ELR (cell line): ENCODE data around the gene OPRD1.

Experiments used
- DNase-seq: peaks from one replicate; pipeline ENCODE4 v3.0.0-alpha.2; 2015; ENCODE audit warnings: low read depth

OPRD1 gene

DNA sequence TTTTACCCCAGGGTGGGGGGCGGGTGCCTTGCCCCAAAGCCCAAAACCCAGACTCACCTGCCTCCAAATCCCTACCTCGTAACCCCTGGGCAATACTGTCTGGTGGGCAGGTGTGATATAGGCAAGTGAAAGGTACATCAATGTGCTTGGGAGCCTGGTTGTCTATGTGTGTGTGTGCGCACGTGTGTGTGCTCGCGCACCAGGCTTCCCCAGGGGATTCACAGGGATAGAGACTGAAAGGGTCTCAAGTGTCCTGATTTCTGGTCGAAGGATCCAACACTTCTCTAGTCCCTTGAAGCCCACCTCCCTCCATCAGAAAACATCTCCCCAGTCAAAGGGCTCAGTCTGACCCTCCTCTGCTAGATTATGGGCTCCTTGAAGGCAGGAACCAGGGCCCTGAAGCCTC lies 73.5 kb downstream of the OPRD1 start:
- no peak for DNase-seq

DNA sequence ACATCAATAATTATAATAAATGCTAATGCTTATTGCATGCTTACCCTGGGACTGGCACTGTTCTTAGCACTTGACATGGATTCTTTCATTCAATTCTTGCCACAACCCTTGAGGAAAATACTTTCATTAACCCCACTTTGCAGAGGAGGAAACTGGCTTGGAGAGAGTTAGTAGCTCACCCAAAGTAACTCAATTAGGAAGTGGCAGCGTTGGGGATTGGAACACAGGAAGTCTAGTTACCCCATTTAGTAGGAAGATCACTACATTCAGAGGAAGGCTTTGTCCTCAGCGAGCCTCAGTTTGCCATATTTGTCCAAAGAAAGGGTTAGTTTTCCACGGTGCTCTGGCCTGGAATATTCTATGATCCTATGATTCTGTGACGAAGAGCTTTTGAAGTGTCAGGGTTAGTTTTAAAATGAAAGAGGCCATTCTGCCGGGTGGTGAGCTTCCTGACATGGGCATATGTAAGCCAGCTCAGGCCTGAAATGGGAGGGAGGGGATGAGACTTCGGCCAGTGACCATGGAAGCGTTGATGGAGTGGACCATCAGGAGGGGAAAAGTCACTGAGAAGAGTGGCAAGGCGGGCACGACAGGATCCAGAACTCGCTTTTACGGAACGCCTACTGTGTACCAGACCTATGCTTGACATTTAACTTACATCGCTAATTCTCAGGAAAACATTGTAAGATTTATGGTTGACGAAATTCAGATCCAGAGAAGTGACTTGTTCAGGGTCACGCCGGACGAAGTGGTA lies 74.2 kb downstream of the OPRD1 start:
- no peak for DNase-seq

DNA sequence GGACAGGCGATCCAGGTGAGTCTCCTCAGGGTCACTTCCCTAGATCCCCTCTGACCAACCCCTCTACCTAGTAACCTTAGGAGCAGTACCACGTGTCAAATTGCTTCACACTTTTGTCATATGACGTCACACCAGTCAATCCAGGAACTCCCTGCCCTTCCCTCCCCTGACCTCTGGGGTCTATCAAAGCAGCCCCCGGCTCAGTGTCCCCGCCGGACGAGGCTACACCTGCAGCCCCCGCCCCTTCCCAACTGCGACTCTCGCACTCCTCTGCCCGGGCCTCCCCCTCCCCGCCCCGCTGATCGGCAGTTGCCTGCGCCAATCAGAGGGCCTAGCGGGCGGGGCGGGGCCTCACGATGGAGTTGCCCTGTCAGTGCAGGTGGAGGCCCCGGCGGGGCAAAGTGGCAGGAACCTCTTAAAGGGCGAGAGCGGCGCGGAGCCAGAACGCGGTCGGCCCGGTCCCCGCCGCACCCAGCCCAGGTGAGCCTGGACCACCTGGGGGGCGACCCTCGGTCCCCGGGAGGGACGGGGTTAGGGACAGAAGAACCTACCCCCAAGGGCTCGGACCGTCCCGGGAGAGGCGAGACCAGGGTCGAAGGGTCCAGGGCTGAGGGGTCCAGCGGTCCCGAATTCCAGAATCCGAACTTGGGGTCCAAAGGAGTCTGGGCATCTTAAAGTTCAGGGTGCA lies 74.9 kb downstream of the OPRD1 start:
- DNase-seq = peak; percentile 71

DNA sequence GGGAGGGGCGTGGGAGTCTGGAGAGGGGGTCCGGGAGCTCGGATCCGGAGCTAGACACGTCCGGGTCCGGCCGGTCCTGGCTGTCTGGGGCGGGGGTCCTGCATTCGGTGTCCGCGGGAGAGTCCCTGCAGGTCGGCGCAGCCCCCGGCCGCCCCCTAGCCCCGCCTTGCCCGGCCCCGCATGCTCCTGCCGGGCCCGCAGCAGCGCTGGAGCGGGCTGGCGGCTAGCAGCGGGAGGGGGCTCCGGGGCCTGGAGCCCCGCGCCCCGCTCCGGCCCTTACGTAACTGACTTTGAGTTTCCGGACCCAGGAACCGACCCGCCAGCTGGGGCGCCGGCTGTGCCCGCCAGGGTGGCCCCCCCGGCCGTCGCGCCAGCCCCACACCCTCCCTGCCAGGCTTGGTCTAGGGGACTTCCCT lies 75.5 kb downstream of the OPRD1 start:
- DNase-seq = no peak

DNA sequence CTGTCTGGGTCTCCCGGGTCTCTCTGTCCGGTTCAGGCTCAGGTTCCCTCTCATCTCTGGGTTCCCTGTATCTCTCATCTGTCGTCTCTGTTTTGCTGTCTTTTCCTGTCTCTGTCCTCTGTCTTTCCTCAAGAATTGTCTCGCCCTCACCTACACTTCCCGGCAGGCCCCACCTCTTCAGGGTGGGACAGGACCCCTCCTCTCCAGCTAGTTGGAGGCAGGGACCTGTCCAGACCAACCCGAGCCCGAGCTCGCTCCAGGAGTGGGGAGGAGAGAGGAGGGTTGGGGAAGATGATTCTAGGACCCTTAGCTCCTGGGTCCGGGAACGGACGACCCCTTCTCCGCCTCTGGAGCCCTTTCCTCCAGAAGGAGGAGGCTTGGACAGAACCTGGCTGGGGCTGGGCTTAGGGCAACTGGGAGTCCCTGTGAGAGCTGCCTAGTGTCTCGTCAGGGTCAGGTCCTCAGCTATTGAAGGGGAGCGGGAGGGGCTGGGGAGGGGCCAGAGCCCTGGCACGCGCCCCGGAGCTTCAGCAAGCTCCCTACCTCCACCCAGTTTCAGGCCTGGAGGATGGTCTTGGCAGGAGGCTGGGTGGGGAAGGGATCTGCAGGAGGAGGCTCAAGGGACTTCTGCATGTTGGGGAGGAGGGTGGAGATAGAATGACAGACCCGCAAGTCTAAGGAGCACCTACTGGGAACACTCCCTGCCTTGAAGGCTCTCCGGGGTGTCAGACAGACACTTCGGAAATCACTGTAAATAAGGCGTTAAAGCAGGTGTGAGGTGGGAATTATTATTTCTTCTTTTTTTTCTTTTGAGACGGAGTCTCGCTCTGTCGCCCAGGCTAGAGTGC lies 76.1 kb downstream of the OPRD1 start:
- DNase-seq = no peak

DNA sequence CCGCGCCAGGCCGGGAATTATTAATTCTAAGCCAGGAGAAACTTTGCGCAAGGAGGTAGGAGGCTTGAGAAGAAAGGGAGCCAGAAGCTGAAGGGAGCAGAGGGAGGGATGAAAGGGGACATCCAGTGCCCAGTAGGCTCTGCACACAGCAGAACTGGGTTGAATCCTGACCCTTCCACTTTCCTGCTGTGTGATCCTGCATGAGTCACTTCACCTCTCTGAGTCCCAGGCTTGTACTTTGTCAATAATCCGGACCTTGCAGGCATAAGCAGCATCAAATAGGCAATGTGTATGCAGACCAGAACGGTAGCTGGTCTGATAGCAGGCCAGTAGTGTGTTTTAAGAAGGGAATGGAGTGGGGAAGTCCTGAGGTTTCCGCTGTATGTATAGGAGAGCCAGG lies 76.9 kb downstream of the OPRD1 start:
- no peak for DNase-seq

DNA sequence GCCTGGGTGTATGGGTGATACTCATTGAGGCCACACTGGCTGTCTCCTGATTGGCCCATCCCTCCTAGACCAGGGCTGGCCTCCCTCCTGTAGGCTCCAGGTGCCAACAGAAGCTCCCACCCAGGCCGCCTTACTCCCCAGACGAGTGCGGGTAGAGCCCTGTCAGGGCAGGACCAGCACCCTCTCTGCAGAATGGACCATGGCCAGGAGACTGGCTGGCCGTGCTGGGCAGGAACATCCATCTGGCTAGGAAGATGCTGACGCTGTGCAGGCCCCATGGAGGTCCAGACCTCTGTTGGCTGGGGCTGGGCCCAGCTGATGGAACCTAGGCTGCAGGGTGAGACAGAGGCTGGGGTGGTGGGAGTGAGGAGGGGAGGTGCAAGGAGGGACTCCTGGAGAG lies 77.4 kb downstream of the OPRD1 start:
- DNase-seq = no peak

DNA sequence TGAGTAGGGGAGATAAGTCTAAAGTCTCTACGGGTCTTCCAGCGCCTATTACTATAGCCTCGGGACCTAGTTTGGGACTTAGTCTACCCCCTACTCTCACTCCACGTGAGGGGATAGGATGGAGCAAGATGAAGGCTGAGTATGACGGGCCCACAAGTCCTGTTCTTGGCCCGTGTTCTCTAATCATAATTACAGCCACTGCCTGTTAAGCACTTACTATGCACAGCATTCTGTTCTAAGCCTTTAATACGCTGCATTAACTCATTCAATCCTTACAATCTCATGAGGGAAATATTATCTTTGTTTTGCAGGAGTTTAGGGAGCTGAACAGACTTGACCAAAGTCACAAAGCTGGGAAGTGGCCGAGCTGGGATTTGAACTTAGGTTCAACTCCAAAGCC lies 78.5 kb downstream of the OPRD1 start:
- DNase-seq = no peak

DNA sequence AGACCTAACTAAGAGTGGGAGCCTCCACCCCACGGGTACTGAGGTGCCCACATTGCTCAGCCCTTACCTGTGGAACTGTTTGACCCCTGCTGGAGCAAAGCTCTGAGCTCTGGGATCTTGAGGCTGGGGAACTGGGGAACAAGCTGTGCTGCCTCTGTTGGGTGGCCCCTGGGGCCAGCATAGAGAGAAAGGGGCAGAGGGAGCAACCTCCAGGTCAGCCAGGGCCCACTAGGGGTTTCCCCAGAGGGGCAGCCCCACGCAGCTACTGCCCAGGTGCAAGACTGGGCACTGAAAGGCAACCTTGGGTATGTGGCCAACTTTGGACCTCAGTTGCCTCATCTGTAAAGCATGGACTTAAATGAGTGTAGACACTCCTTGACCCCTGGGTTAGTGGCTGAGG lies 78.9 kb downstream of the OPRD1 start:
- no peak for DNase-seq

DNA sequence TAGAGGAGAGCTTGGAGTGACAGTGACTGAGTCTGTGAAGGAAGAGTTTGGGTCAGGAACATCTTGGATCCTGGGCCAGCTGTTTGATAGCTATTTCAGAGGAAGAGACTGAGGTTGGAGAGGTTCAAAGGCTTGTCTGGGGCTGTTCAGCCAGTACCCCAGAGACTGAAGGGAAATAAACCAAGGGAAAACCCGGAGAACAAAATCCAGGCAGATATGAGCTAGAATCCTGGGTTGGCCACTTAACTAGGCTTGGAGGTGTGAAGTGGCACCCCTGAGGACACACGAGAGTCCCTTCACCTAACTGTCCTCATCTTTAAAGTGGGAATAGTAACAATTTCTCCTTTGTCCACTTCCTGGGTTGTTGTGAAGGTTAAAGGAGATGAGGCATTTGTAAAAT lies 79.3 kb downstream of the OPRD1 start:
- no peak for DNase-seq

DNA sequence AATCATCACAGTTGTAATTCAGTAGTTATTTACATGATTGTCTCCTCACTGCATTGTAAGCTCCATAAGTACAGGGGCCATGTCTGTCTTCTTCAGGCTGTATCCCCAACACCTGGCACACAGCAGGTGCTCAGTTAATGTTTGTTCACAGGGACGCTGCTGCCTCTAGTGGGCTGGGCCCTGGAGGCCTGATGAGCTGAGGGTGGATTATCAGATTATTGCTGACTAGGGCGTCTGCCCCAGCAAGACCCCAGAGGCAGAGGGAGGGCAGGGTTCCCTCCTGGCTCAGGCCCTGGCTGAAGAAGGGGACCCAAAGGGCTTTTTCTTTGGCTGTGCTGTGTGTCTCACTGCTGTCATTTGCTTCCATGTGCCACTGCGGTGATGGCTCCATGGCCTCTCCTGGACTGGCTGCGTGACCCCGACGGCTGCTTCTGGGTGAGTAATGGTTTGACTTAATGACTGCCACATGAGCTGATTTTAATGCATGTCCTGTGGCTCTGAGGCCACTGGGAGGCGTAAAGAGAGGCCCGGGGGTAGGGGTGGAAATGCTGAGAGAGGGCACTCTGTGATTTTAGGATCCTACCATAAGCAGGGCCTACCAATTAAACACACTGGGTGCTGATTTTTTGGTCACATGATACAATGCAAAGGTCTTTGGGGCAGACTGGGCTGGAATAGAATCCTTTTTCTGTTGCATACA lies 81.6 kb downstream of the OPRD1 start:
- DNase-seq = peak; percentile 64

DNA sequence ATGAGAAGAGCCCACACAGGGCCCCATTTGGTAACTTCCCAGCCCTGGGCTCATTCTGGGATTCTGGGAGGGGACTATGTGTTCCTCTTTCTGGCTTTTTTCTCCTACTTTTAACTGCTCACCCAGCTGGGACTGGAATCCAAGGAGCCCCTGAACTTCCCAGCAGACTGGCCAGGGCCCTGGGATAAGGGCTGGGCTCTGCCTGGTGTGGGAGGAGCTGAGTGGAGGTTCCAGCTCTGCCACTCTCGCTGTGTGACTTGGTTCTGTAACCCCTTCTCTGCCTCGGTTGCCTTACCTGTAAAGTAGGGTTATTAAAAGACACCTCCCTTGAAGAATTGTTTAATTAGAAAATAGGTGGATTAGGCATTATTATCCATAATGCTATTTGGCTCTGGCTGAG lies 82.8 kb downstream of the OPRD1 start:
- DNase-seq = no peak

DNA sequence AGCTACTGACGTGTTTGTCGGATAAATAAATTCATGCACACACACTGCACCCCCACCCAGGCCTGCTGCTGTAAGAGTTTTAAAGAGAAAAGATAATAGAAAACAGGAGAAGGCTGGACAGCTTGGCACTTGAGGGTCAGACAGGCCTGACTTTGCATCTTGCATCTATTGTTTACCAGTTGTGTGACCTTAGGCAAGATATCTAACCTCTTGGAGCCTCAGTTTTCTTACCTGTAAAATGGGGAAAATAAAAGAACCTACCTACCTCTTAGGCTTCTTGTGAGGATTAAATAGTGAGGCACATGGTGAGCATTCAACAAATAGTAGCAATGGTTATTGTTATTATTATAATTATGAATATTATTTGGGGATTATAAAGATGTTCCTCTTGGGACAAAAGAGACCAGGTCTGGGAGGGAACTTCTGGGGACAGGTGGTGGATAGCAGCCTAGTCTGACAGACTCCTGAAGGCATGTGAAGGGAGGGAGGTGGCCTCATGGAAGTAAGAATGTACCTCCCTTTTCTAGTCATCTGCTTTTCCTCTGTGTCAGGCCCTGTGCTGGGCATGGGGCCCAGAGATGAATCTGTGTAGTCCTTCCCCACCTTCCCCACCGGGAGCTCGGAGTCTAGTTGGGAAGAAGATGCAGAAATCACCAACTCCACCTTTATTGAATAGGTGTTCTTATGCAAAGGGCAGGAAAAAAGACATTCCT lies 84.1 kb downstream of the OPRD1 start:
- no peak for DNase-seq

DNA sequence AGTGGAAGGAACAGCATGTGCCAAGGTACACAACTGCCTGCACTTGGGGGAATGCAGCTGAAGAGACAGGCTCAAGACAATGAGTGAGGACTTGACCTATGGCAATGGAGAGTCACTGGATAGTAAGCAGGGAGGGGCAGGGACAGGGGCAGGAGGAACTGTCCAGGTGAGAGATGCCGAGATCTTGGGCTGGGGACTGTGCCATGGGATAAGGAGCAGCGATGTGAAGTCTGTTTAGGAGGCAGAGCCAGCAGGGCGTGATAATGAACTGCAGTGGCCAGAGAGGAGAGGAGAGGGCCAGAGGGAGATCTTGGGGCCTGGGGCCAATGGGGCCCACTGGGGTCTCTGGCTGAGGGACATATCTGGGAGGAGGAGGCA lies 84.6 kb downstream of the OPRD1 start:
- DNase-seq = no peak

DNA sequence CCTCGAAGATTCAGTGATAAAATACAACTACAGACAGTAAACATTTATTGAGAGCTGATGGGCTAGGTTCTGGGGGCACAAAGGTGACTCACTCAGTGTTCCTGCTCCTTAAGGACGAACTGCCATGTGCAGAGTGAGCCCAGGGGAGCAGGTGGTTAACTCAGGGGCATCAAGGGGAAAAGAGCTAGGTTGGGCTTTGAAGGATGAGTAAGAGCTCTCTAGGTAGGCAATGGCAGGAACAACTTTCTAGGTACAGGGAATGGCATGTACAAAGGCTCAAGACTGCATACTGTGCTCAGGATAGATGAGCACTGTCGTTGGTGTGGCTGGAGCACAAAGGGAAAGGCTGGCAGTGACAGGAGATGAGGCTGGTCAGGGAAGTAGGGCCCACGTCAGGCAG lies 85.8 kb downstream of the OPRD1 start:
- DNase-seq = no peak

DNA sequence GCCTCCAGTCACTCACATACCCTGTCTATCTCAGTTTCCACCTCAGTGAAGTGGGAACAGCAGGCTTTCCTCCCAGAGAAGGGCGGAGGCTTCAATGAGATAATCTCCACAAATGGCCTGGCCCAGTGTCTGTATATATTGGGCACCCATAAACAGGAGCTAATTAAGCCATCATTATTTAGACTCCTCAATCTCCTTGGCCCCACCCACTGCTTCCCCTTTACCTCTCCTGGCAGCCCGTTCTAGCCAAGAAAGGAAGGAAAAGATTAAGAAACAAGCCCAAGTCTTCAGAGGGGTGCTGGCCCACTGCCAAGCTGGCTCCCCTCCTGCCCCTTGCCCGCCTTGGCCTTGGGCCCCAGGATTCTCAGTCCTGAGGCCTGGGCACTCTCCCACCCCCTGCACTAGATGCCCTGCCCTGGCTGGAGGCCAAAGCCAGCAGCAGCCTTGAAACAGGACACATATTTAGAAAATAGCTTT lies 86.5 kb downstream of the OPRD1 start:
- DNase-seq = no peak

DNA sequence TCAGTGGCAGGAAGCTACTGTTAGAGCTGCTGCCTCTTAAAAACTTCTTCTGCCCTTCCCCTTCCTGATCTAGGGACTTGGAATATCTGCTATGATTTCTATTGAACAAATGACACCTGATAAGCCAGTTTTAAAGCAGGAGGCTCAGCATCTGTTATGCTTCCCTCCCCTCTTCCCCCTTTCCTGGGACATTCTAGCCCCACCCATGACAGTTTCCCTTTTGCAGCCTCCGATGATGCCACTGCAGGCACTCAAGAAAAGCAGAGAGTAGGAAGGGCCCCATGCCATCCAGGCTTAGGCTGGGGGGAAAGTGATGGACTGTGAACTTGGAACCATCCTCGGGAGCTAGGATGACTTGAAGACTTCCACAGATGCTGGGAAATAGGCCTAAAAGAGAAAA lies 87.3 kb downstream of the OPRD1 start:
- no peak for DNase-seq

DNA sequence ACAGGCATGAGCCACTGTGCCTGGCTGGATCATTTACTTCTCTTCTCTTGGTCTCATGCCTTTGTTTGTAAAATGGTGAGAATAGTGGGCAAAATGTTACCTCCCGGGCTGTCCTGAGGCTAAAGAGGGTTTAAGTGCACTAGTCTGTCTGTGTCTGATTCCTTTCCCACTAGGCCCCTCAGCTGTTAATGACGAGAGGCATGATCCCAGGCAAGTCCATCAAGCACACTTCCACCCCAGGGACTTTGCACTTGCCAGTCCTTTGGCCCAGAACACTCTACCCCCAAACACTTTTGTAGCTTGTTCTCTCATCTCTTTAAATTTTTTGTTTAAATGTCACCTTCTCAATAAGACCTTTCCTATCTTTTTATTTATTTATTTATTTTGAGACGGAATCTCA lies 88.6 kb downstream of the OPRD1 start:
- no peak for DNase-seq

DNA sequence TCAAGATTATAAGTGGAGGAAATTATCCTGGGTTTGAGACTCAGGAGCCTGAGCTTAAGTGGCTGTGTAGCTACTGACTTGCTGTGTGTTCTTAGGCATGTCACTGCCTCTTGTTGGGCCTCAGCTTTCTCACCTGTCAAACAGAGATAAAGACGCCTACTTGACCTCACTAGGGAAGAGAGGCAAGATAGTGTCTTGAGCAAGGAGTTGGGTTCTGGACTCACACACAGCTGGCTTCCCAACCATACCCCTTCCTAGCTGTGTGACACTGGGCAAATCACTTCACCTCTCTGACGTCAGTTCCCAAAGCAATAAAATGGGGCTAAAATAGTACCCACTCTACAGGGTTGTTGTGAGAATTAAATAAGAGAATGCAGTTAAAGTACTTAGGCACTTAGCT lies 90.8 kb downstream of the OPRD1 start:
- DNase-seq = no peak

DNA sequence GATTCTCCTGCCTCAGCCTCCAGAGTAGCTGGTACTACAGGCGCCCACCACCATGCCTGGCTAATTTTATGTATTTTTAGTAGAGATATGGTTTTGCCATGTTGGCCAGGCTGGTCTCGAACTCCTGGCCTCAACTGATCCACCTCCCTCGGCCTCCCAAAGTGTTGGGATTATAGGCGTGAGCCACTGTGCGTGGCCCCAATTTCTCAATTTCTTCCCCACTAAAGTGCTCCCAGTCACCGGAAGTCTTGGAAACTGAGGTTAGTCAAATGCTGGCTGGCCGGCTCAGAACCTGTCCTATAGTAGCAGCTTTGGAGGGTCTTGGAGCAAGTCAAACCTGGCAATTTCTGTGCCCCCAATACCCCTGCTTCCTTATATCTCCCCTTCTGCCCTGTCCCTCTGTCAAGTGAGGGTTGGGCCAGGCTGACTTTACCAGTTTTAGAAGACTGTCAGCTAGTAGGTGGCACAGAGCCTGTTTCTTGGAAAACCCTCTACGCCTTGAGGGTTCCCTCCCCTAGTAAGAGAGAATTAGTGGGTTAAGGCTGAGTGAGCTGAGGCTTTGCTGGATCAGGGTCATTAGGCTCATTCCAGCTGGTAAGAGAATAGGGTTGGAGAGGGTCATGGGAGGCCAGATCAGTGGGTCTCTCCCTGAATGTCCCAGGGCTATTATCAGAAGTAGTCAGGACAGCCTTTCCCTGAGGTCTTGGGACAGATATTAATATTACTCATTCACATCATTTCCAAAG lies 94.1 kb downstream of the OPRD1 start:
- no peak for DNase-seq

DNA sequence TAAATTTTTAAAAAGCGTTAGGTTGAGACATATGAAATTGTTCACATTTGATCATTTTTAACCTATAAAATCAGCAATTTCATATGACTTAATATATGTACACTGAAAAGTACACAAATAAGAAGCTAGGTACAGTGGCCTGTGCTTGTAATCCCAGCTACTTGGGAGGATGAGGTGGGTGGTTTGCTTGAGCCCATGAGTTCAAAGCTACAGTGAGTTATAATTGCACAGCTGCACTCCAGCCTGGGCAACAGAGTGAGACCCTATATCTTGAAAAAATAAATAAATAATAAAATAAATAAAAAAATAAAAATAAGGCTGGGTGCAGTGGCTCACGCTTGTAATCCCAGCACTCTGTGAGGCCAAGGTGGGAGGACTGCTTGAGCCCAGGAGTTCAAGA lies 97.2 kb downstream of the OPRD1 start:
- no peak for DNase-seq
